Mesenchymal stem cell (in vitro differentiated cells and primary cell): ENCODE measurements around the gene ARHGAP19.

Source experiments
- DNase-seq: peaks from one replicate; pipeline ENCODE4 v3.0.0-alpha.2; 2013
- H2AFZ ChIP-seq: one replicate; pipeline ENCODE4 v1.6.1; 2013; ENCODE audit warnings: low read depth, mild to moderate bottlenecking, control low read depth, inconsistent platforms, low read length, moderate library complexity
- H2AK5ac ChIP-seq: 2 replicates; pipeline ENCODE4 v1.6.1; 2013; ENCODE audit warnings: low read length, moderate library complexity, mild to moderate bottlenecking, inconsistent platforms; ENCODE audit not compliant: severe bottlenecking
- H2BK120ac ChIP-seq: one replicate; pipeline ENCODE4 v1.6.1; 2013; ENCODE audit warnings: low read depth, mild to moderate bottlenecking, inconsistent platforms, low read length, moderate library complexity
- H2BK12ac ChIP-seq, 2 experiments: one replicate each; pipeline ENCODE4 v1.6.1; 2013; ENCODE audit warnings: inconsistent platforms in 2 of 2, low read length in 2 of 2, mild to moderate bottlenecking in 2 of 2, moderate library complexity in 2 of 2, control low read depth in 1 of 2
- H2BK15ac ChIP-seq: one replicate; pipeline ENCODE4 v1.6.1; 2013; ENCODE audit warnings: mild to moderate bottlenecking, low read depth, inconsistent platforms; ENCODE audit not compliant: poor library complexity, severe bottlenecking
- H2BK5ac ChIP-seq: 2 replicates; pipeline ENCODE4 v1.6.1; 2013; ENCODE audit warnings: low read depth, mild to moderate bottlenecking, low read length, control low read depth, inconsistent platforms; ENCODE audit not compliant: poor library complexity, severe bottlenecking
- H3K14ac ChIP-seq, 2 experiments: one replicate each; pipeline ENCODE4 v1.6.1; 2013; ENCODE audit warnings: inconsistent platforms in 2 of 2, low read length in 2 of 2, control low read depth in 1 of 2, mild to moderate bottlenecking in 1 of 2, moderate library complexity in 1 of 2
- H3K18ac ChIP-seq, 2 experiments: one replicate each; pipeline ENCODE4 v1.6.1; 2013; ENCODE audit warnings: inconsistent platforms in 2 of 2, low read length in 2 of 2, control low read depth in 1 of 2, low read depth in 1 of 2, mild to moderate bottlenecking in 1 of 2
- H3K23ac ChIP-seq, 2 experiments: one replicate each; pipeline ENCODE4 v1.6.1; 2013; ENCODE audit warnings: inconsistent platforms in 2 of 2, low read length in 2 of 2, mild to moderate bottlenecking in 2 of 2, moderate library complexity in 2 of 2, control low read depth in 1 of 2
- H3K27ac ChIP-seq: 2 replicates; pipeline ENCODE4 v1.5.1; 2013; ENCODE audit warnings: mild to moderate bottlenecking, moderate library complexity, low read length, control low read depth, inconsistent platforms; ENCODE audit not compliant: poor library complexity, severe bottlenecking
- H3K27me3 ChIP-seq, 2 experiments: 2 replicates each; pipeline versions ENCODE4 v1.6.1 to v1.7.0; 2013; ENCODE audit warnings: low read length in 2 of 2, mild to moderate bottlenecking in 2 of 2, moderate library complexity in 2 of 2, control low read depth in 1 of 2, inconsistent platforms in 1 of 2; ENCODE audit not compliant: control insufficient read depth in 1 of 2, insufficient read depth in 1 of 2
- H3K36me3 ChIP-seq, 2 experiments: 2 replicates each; pipeline versions ENCODE4 v1.6.1 to v1.7.0; 2013; ENCODE audit warnings: low read length in 2 of 2, control low read depth in 1 of 2, inconsistent platforms in 1 of 2, low read depth in 1 of 2, mild to moderate bottlenecking in 1 of 2; ENCODE audit not compliant: insufficient read depth in 2 of 2, control insufficient read depth in 1 of 2
- H3K4ac ChIP-seq, 2 experiments: one replicate each; pipeline ENCODE4 v1.6.1; 2013; ENCODE audit warnings: inconsistent platforms in 2 of 2, low read length in 2 of 2, mild to moderate bottlenecking in 2 of 2, moderate library complexity in 2 of 2, control low read depth in 1 of 2, low read depth in 1 of 2
- H3K4me1 ChIP-seq: 2 replicates; pipeline ENCODE4 v1.6.1; 2013; ENCODE audit warnings: low read depth, low read length, control low read depth; ENCODE audit not compliant: control insufficient read depth, insufficient read depth
- H3K4me2 ChIP-seq: 2 replicates; pipeline ENCODE4 v1.6.1; 2013; ENCODE audit warnings: low read length, mild to moderate bottlenecking, inconsistent platforms; ENCODE audit not compliant: poor library complexity, severe bottlenecking
- H3K4me3 ChIP-seq, 2 experiments: 2 replicates each; pipeline versions ENCODE4 v1.5.1 to v1.7.0; 2013; ENCODE audit warnings: low read length in 2 of 2, mild to moderate bottlenecking in 2 of 2, control low read depth in 1 of 2, low read depth in 1 of 2; ENCODE audit not compliant: insufficient read depth in 1 of 2
- H3K79me1 ChIP-seq: replicated peaks from 2 replicates; pipeline ENCODE4 v1.6.1; 2013; ENCODE audit warnings: mild to moderate bottlenecking, control low read depth, low read length, inconsistent platforms; ENCODE audit not compliant: poor library complexity, severe bottlenecking
- H3K9ac ChIP-seq: 2 replicates; pipeline ENCODE4 v1.7.0; 2013; ENCODE audit warnings: mild to moderate bottlenecking, low read length, moderate library complexity
- H3K9me3 ChIP-seq: 2 replicates; pipeline ENCODE4 v1.7.0; 2013; ENCODE audit warnings: mild to moderate bottlenecking, low read length; ENCODE audit not compliant: control insufficient read depth
- H4K8ac ChIP-seq: one replicate; pipeline ENCODE4 v1.6.1; 2013; ENCODE audit warnings: inconsistent platforms, mild to moderate bottlenecking, low read length, moderate library complexity
- H4K91ac ChIP-seq: one replicate; pipeline ENCODE4 v1.6.1; 2013; ENCODE audit warnings: mild to moderate bottlenecking, low read length, inconsistent platforms
- WGBS: methylation state at CpG from one replicate; pipeline ENCODE4 v1.1.7; 2013; ENCODE audit warnings: mixed read lengths; 5-methylcytosine and 5-hydroxymethylcytosine counted together

The ARHGAP19 gene

GRCh38 chr10:97250952-97251351, 41.5 kb downstream of the ARHGAP19 start:
- no peaks in the 10 kb centered on the region for H3K9me3 ChIP-seq
- no peak overlapping the region for H3K4me2 ChIP-seq
- H2AK5ac ChIP-seq: no peak overlapping the region
- H3K14ac ChIP-seq: peak overlapping the region in 1 of 2 experiments; percentile 29
- H4K8ac ChIP-seq: no peak overlapping the region
- H2BK120ac ChIP-seq: no peak overlapping the region
- H3K27me3 ChIP-seq: no peaks in the 10 kb centered on the region
- 85% methylated on average over 1 of the region's 1 CpG for WGBS
- H3K18ac ChIP-seq: no peak overlapping the region
- H3K4ac ChIP-seq: no peak overlapping the region
- H3K9ac ChIP-seq: no peak overlapping the region
- no peak overlapping the region for H3K23ac ChIP-seq
- no peak overlapping the region for H3K27ac ChIP-seq
- no peaks in the 10 kb centered on the region for H3K4me1 ChIP-seq
- no peak overlapping the region for H4K91ac ChIP-seq
- DNase-seq: no peak
- H3K4me3 ChIP-seq: no peak overlapping the region
- no peak overlapping the region for H2AFZ ChIP-seq
- H2BK12ac ChIP-seq: no peak overlapping the region
- peaks cover 0 to 13% of the 10 kb centered on the region in 2 experiments for H3K36me3 ChIP-seq
- H3K79me1 ChIP-seq: no peaks in the 10 kb centered on the region
- H2BK5ac ChIP-seq: no peak overlapping the region
- H2BK15ac ChIP-seq: no peak overlapping the region

DNA sequence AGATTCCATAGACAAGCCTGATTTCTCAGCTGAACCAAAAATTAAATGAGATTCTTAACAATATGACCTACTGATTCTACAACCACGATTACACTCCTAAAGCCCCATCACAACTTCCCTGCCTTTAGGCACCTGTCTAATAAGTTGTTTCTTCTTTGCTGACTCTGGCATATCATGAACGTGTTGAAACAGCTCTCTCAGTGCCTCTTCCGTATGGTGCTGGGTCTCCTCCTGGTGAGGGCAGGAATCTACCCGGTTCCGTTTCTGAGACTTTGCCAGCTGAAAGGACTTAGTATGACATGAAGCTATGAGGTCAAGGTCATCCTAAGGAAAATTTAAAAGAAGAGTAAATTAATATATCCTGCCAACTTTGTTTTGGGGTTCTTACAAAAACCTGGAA, 48.6 kb downstream of the ARHGAP19 start:
- H2BK5ac ChIP-seq: no peak overlapping the region
- no peak overlapping the region for H3K23ac ChIP-seq
- no peak for DNase-seq
- no peaks in the 10 kb centered on the region for H3K4me1 ChIP-seq
- no peak overlapping the region for H2BK12ac ChIP-seq
- H3K4ac ChIP-seq: no peak overlapping the region
- no peak overlapping the region for H3K4me2 ChIP-seq
- H2BK120ac ChIP-seq: no peak overlapping the region
- H3K79me1 ChIP-seq: no peaks in the 10 kb centered on the region
- H2AFZ ChIP-seq: no peak overlapping the region
- no peak overlapping the region for H3K18ac ChIP-seq
- H2AK5ac ChIP-seq: no peak overlapping the region
- no peak overlapping the region for H3K9ac ChIP-seq
- no peak overlapping the region for H2BK15ac ChIP-seq
- H3K36me3 ChIP-seq: peaks cover 0 to 25% of the 10 kb centered on the region in 2 experiments
- no peak overlapping the region for H3K27ac ChIP-seq
- no peaks in the 10 kb centered on the region for H3K27me3 ChIP-seq
- H3K14ac ChIP-seq: no peak overlapping the region
- H3K9me3 ChIP-seq: no peaks in the 10 kb centered on the region
- WGBS: 98% methylated on average over 5 of the region's 5 CpGs
- H3K4me3 ChIP-seq: no peak overlapping the region
- H4K91ac ChIP-seq: no peak overlapping the region
- H4K8ac ChIP-seq: no peak overlapping the region

- DNase-seq: no peak
- H2BK15ac ChIP-seq: no peak overlapping the region
- H3K18ac ChIP-seq: no peak overlapping the region
- no peak overlapping the region for H2AFZ ChIP-seq
- no peak overlapping the region for H3K4me3 ChIP-seq
- H2BK120ac ChIP-seq: no peak overlapping the region
- no peak overlapping the region for H4K91ac ChIP-seq
- no peak overlapping the region for H3K23ac ChIP-seq
- no peaks in the 10 kb centered on the region for H3K79me1 ChIP-seq
- H3K4ac ChIP-seq: no peak overlapping the region
- H3K9ac ChIP-seq: no peak overlapping the region
- H3K9me3 ChIP-seq: no peaks in the 10 kb centered on the region
- H3K14ac ChIP-seq: no peak overlapping the region
- H3K4me2 ChIP-seq: no peak overlapping the region
- H4K8ac ChIP-seq: no peak overlapping the region
- peaks cover 2% of the 10 kb centered on the region for H3K4me1 ChIP-seq
- H2AK5ac ChIP-seq: no peak overlapping the region
- H2BK5ac ChIP-seq: no peak overlapping the region
- WGBS: 88% methylated on average over 5 of the region's 5 CpGs
- no peaks in the 10 kb centered on the region for H3K27me3 ChIP-seq
- no peak overlapping the region for H2BK12ac ChIP-seq
- peaks cover 0 to 13% of the 10 kb centered on the region in 2 experiments for H3K36me3 ChIP-seq
- no peak overlapping the region for H3K27ac ChIP-seq
Measured at GRCh38 chr10:97238855-97239254, 53.6 kb downstream of the ARHGAP19 start.

DNA sequence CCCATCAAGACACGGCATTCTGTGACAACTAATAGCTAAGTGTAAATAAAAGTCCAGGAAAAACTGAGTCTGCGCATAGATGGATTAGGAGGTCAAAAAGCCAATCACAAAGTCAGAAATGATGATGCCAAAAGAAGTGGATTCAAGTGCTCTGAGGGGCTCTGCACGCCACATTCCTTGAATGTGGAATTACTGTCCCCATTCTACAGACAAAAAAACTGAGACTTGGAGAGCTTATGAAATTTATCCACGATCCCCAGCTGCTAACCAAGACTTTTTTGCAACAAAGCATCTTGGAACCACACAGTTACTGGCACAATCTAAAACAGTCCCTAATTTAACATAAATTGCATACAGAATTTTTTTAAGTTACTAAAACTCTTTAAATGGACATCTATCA, 57.1 kb downstream of the ARHGAP19 start:
- Histone ChIP-seq H4K8ac (no peak overlapping the region), H2BK12ac (no peak overlapping the region), H3K4ac (no peak overlapping the region), H2AFZ (no peak overlapping the region), H3K79me1 (no peaks in the 10 kb centered on the region), H2BK5ac (no peak overlapping the region), H2BK120ac (no peak overlapping the region), H3K9me3 (no peaks in the 10 kb centered on the region), H3K27me3 (no peaks in the 10 kb centered on the region), H3K36me3 (peaks cover 0 to 3% of the 10 kb centered on the region in 2 experiments), H3K4me2 (no peak overlapping the region), H3K23ac (no peak overlapping the region), H3K4me3 (no peak overlapping the region), H3K9ac (no peak overlapping the region), H3K14ac (no peak overlapping the region), H4K91ac (no peak overlapping the region), H3K27ac (no peak overlapping the region), H2BK15ac (no peak overlapping the region), H2AK5ac (no peak overlapping the region), H3K4me1 (peaks cover 2% of the 10 kb centered on the region), H3K18ac (no peak overlapping the region)
- no peak for DNase-seq
- 93% methylated on average over 4 of the region's 4 CpGs for WGBS
